Osteocyte (in vitro differentiated cells): Measurements from ENCODE around the gene EVPL. TPM values are rescaled to one million over a fixed set of nuclear protein-coding genes. Genes with fewer than 3 reads are reported as not detected.
A peak's percentile ranks its signal among the peaks of the same experiment; 100 is the strongest.

Source experiments
- DNase-seq: peaks from one replicate; pipeline ENCODE4 v3.0.0; 2021; ENCODE audit warnings: mixed read lengths; ENCODE audit not compliant: unreplicated experiment; ENCODE audit errors: extremely low spot score
- H3K27ac Mint-ChIP-seq: one replicate; pipeline ENCODE4 v1.8.0; 2021; ENCODE audit warnings: mild to moderate bottlenecking, mixed read lengths; ENCODE audit not compliant: unreplicated experiment
- H3K27me3 Mint-ChIP-seq: one replicate; pipeline ENCODE4 v1.8.0; 2021; ENCODE audit warnings: mixed read lengths; ENCODE audit not compliant: unreplicated experiment
- H3K36me3 Mint-ChIP-seq: one replicate; pipeline ENCODE4 v1.8.0; 2021; ENCODE audit warnings: mixed read lengths; ENCODE audit not compliant: unreplicated experiment
- H3K4me1 Mint-ChIP-seq: one replicate; pipeline ENCODE4 v1.8.0; 2021; ENCODE audit warnings: mixed read lengths; ENCODE audit not compliant: unreplicated experiment
- H3K4me3 Mint-ChIP-seq: one replicate; pipeline ENCODE4 v1.8.0; 2021; ENCODE audit warnings: mild to moderate bottlenecking, moderate library complexity, mixed read lengths; ENCODE audit not compliant: unreplicated experiment
- H3K9me3 Mint-ChIP-seq: one replicate; pipeline ENCODE4 v1.8.0; 2021; ENCODE audit warnings: mixed read lengths; ENCODE audit not compliant: unreplicated experiment
- CTCF ChIP-seq: fragments of 200-600 bp; sonication (generic); IDR thresholded peaks from 2 replicates; pipeline ENCODE4 v1.5.0; 2021; ENCODE audit warnings: antibody characterized with exemption, mild to moderate bottlenecking, moderate library complexity
- total RNA-seq: library from RNA; stranded (reverse); gene quantifications from 2 replicates; pipeline ENCODE4 v1.2.1, GENCODE V29; 2021

EVPL gene
- total RNA-seq, 1 donor from 2014 or later = not detected

- no peak for DNase-seq
- peaks cover 6% of the 10 kb centered on the region for H3K36me3 Mint-ChIP-seq
- H3K27me3 Mint-ChIP-seq = no peaks in the 10 kb centered on the region
- no peak for TF ChIP-seq CTCF
- H3K4me1 Mint-ChIP-seq = peaks cover 10% of the 10 kb centered on the region
- no peaks in the 10 kb centered on the region for H3K9me3 Mint-ChIP-seq
- H3K4me3 Mint-ChIP-seq = no peak overlapping the region
- no peak overlapping the region for H3K27ac Mint-ChIP-seq
Measured at GRCh38 chr17:75998327-75998795, 28.7 kb downstream of the EVPL start.

DNA sequence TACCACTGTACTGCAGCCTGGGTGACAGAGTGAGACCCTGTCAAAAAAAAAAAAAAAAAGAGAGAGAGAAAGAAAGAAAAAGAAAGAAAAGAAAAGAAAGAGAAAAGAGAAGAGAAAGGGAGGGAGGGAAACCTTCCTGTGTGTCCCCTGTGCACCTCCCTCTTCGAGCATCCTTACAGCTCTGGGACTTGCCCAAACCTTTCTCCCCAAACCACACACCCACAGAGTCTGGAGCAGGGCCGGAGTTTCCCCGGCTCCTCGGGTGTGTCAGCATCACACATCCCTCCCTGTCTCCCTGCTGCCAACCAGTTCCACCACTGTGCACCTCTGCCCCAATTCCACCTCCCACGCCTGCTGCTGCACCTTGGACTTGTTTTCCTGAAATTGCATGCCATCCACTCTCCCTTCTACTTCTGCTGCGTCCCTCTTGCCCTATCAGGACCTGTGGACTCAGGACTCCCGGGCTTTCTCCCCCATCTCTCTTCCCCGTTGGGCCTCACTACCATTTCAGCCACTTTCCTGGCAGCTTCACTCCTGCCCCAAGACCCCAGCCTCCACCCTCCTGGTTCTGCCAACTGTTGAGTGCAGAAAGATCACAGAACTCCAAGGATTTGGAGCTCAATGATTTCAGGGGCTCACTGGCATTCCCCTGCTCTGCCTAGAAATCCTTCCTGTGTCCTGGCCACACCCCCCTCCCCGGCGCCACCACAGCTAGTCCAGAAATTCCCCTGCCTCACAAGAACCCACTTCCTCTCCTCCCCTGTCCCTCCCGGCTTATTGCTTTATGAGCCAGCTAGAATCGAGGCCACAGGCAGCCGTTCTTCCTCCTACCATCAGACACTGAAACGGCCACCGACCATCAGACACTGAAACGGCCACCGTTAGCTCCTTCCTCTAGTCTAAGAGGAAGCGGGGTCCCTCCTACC is 30.2 kb downstream of the EVPL start:
- no peak for DNase-seq
- no peak for TF ChIP-seq CTCF
- Mint-ChIP-seq H3K27ac (peak overlapping the region; percentile 4), H3K4me3 (no peak overlapping the region), H3K4me1 (peaks cover 10% of the 10 kb centered on the region), H3K27me3 (no peaks in the 10 kb centered on the region), H3K36me3 (peaks cover 14% of the 10 kb centered on the region), H3K9me3 (no peaks in the 10 kb centered on the region)

GRCh38 chr17:75995385-75995925 is 31.7 kb downstream of the EVPL start:
- Mint-ChIP-seq H3K27ac (no peak overlapping the region), H3K9me3 (no peaks in the 10 kb centered on the region), H3K4me3 (no peak overlapping the region), H3K36me3 (peaks cover 23% of the 10 kb centered on the region), H3K4me1 (peaks cover 10% of the 10 kb centered on the region), H3K27me3 (no peaks in the 10 kb centered on the region)
- no peak for TF ChIP-seq CTCF
- no peak for DNase-seq

DNA sequence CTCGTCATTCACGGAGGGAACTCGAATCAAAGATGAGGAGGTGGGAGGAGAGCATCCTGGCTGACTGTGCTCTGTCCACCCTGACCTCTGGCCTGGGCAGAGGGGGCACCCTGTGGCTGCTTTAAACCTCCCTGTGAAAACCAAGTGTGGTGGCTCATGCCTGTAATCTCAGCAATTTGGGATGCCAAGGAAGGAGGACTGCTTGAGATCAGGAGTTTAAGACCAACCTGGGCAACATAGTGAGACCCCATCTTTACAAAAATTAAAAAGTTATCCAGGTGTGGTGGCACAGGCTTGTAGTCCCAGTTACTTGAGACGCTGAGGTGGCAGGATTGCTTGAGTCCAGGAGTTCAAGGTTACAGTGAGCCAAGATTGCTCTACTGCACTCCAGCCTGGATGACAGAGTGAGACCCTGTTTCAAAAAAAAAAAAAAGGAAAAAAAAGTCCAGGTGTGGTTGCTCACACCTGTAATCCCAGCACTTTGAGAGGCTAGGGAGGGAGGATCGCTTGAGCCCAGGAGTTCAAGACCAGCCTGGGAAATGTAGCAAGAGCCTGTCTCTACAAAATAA is 32.2 kb downstream of the EVPL start:
- peaks cover 10% of the 10 kb centered on the region for H3K4me1 Mint-ChIP-seq

More for the DNA sequence above, 32.2 kb downstream of the EVPL start:
- Mint-ChIP-seq H3K4me3 (no peak overlapping the region), H3K9me3 (no peaks in the 10 kb centered on the region), H3K36me3 (peaks cover 23% of the 10 kb centered on the region), H3K27ac (no peak overlapping the region), H3K27me3 (no peaks in the 10 kb centered on the region)
- no peak for TF ChIP-seq CTCF
- no peak for DNase-seq
